K562 (cell line): ENCODE data around the gene TMEM131L.

Experiments
- CBX2 ChIP-seq: fragments of 200-600 bp; sonication (generic); IDR thresholded peaks from one replicate; pipeline ENCODE4 v1.6.1; 2012; ENCODE audit warnings: mild to moderate bottlenecking, low read length, inconsistent platforms; ENCODE audit not compliant: insufficient read depth, poor library complexity, severe bottlenecking
- EZH2 ChIP-seq: IDR thresholded peaks from 2 replicates; pipeline ENCODE4 v1.6.1; 2012; ENCODE audit warnings: low read depth, mild to moderate bottlenecking, inconsistent platforms, low read length, borderline replicate concordance
- PHF8 ChIP-seq: fragments of 200-600 bp; sonication (generic); IDR thresholded peaks from 2 replicates; pipeline ENCODE4 v1.6.1; 2012; ENCODE audit warnings: mixed run types, mild to moderate bottlenecking, inconsistent platforms, low read length, moderate library complexity, borderline replicate concordance
- POLR2AphosphoS5 ChIP-seq: IDR thresholded peaks from 2 replicates; pipeline ENCODE4 v1.6.1; 2011; ENCODE audit warnings: mild to moderate bottlenecking, low read depth, low read length, moderate library complexity; ENCODE audit not compliant: control insufficient read depth, insufficient read depth
- TARDBP ChIP-seq: fragments of 450-650 bp; IDR thresholded peaks from 2 replicates; pipeline ENCODE4 v1.6.1; 2016
- ZBTB8A ChIP-seq: fragments of 450-650 bp; IDR thresholded peaks from 2 replicates; pipeline ENCODE4 v1.6.1; 2018; ENCODE audit warnings: mild to moderate bottlenecking, moderate library complexity; ENCODE audit not compliant: partially characterized antibody
- TF ChIP-seq, protein P1 (sequence below): fragments of 250-450 bp; sonication (Bioruptor Pico); IDR thresholded peaks from 2 replicates; pipeline ENCODE4 v1.8.0; 2022; ENCODE audit warnings: inconsistent platforms
- TF ChIP-seq, protein P2 (sequence below), 3 experiments: IDR thresholded peaks in 2 of 3; conservative IDR thresholded peaks in 1 of 3; 2 replicates each; pipeline ENCODE4 v1.5.1; 2011 to 2012; ENCODE audit warnings: low read length in 3 of 3, mild to moderate bottlenecking in 3 of 3, control low read depth in 2 of 3, improper control_type of control experiment in 1 of 3, inconsistent platforms in 1 of 3, low read depth in 1 of 3, mixed read lengths in 1 of 3, moderate library complexity in 1 of 3; ENCODE audit not compliant: insufficient read depth in 2 of 3
- TF ChIP-seq, protein P3 (sequence below), 2 experiments: fragments of 450-650 bp in 1 of 2; sonication (generic) in 1 of 2; formaldehyde crosslinking in 1 of 2; IDR thresholded peaks; 2 replicates each; pipeline versions ENCODE4 v1.7.1 to v1.9.0; 2016 to 2022; ENCODE audit warnings: inconsistent platforms in 1 of 2, mild to moderate bottlenecking in 1 of 2, missing genetic modification reagents in 1 of 2

DNA sequence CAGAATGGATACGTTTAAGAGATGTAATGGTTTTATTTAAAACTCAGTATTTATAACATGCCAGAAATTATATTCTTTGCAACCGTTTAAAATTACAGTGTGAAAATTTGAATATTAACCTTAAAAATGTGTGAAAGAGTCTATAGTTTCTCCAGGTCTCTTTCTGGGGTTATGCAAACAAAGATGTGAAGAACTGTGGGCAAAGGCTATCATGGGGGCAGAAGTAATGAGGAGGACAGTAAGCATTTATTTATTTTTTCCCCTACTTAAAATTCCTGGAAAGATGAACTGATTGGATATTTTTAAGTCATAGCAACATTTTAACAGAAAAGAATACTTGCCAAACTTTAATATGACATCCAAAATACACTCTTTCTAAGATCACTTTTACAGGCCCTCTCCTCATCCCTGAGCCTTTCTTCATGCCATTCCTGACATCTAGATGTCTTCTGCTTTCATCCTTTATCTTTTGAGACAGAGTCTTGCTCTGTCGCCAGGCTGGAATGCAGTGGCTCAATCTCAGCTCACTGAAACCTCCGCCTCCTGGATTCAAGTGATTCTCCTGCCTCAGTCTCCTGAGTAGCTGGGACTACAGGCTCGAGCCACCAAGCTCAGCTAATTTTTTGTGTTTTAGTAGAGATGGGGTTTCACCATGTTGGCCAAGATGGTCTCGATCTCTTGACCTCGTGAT, 46.1 kb downstream of the TMEM131L start:
- no peak for TF ChIP-seq ZBTB8A
- TF ChIP-seq, protein P1, sequence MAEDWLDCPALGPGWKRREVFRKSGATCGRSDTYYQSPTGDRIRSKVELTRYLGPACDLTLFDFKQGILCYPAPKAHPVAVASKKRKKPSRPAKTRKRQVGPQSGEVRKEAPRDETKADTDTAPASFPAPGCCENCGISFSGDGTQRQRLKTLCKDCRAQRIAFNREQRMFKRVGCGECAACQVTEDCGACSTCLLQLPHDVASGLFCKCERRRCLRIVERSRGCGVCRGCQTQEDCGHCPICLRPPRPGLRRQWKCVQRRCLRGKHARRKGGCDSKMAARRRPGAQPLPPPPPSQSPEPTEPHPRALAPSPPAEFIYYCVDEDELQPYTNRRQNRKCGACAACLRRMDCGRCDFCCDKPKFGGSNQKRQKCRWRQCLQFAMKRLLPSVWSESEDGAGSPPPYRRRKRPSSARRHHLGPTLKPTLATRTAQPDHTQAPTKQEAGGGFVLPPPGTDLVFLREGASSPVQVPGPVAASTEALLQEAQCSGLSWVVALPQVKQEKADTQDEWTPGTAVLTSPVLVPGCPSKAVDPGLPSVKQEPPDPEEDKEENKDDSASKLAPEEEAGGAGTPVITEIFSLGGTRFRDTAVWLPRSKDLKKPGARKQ (CRISPR knock-in tag): no peak
- TF ChIP-seq, protein P2, sequence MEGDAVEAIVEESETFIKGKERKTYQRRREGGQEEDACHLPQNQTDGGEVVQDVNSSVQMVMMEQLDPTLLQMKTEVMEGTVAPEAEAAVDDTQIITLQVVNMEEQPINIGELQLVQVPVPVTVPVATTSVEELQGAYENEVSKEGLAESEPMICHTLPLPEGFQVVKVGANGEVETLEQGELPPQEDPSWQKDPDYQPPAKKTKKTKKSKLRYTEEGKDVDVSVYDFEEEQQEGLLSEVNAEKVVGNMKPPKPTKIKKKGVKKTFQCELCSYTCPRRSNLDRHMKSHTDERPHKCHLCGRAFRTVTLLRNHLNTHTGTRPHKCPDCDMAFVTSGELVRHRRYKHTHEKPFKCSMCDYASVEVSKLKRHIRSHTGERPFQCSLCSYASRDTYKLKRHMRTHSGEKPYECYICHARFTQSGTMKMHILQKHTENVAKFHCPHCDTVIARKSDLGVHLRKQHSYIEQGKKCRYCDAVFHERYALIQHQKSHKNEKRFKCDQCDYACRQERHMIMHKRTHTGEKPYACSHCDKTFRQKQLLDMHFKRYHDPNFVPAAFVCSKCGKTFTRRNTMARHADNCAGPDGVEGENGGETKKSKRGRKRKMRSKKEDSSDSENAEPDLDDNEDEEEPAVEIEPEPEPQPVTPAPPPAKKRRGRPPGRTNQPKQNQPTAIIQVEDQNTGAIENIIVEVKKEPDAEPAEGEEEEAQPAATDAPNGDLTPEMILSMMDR (IDR thresholded peaks at IDR 0.05 in 2 of 3, conservative IDR thresholded peaks at IDR 0.05 in 1 of 3; ENCODE audit: insufficient read depth in 2 of 3, low read depth in 1 of 3, low read length in 3 of 3): no peak
- TF ChIP-seq CBX2: no peak
- no peak for TF ChIP-seq POLR2AphosphoS5
- no peak for TF ChIP-seq PHF8
- TF ChIP-seq TARDBP: no peak
- no peak for TF ChIP-seq EZH2
- TF ChIP-seq, protein P3, sequence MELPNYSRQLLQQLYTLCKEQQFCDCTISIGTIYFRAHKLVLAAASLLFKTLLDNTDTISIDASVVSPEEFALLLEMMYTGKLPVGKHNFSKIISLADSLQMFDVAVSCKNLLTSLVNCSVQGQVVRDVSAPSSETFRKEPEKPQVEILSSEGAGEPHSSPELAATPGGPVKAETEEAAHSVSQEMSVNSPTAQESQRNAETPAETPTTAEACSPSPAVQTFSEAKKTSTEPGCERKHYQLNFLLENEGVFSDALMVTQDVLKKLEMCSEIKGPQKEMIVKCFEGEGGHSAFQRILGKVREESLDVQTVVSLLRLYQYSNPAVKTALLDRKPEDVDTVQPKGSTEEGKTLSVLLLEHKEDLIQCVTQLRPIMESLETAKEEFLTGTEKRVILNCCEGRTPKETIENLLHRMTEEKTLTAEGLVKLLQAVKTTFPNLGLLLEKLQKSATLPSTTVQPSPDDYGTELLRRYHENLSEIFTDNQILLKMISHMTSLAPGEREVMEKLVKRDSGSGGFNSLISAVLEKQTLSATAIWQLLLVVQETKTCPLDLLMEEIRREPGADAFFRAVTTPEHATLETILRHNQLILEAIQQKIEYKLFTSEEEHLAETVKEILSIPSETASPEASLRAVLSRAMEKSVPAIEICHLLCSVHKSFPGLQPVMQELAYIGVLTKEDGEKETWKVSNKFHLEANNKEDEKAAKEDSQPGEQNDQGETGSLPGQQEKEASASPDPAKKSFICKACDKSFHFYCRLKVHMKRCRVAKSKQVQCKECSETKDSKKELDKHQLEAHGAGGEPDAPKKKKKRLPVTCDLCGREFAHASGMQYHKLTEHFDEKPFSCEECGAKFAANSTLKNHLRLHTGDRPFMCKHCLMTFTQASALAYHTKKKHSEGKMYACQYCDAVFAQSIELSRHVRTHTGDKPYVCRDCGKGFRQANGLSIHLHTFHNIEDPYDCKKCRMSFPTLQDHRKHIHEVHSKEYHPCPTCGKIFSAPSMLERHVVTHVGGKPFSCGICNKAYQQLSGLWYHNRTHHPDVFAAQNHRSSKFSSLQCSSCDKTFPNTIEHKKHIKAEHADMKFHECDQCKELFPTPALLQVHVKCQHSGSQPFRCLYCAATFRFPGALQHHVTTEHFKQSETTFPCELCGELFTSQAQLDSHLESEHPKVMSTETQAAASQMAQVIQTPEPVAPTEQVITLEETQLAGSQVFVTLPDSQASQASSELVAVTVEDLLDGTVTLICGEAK (IDR thresholded peaks at IDR 0.05): no peak
- TF ChIP-seq, protein P3 (CRISPR knock-in tag; IDR thresholded peaks at IDR 0.05): no peak
